Measurements from ENCODE around the gene AGMAT.

The AGMAT gene

DNA sequence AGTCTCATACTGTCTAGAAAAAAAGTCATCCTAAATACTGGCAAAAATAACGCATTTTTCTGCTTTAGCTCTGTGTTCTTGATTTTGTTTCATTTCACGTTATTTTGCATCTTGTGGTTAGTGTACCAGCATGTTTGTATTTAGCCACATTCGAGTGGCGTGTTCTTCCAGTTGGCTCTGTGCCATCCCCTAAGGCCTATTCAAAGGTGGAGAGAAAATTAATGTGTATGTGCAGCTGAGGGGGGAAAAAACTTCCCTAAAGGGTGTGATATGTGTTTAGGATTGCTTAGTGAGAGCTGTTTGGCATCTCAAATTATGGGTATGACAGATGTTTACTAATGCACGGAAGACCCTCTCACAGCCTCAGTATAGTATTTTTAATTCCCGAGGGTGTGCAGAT lies 46.1 kb downstream of the AGMAT start:
- TF ChIP-seq NFIC (IDR thresholded peaks at IDR 0.05) (no peak; the same call in 1 of the 2 replicates), TAF1 (IDR thresholded peaks at IDR 0.05; ENCODE audit: low read depth) (no peak), TEAD4 (IDR thresholded peaks at IDR 0.05) (no peak), EGR1 (IDR thresholded peaks at IDR 0.05) (no peak), YY1 (IDR thresholded peaks at IDR 0.05; ENCODE audit: low read depth) (no peak)

DNA sequence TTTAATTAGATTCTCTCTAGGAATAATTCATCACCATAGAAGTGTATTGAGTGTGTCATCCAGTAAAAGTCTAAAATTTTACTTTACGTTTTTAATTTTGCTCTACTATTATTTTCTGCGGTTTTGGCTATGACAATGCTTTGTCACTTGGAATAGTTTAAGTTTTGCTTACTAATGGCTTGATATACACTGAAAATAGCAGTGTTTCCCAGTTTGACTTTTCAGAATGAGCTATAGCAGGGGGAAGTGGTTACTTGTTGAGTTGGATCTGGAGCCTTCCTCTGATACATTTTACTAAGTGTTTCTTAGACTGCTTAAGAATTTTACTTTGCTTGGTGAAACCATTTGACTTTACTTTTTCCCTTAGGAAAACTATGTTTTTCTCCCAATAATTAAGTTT lies 53.2 kb downstream of the AGMAT start:
- TF ChIP-seq, protein P1, sequence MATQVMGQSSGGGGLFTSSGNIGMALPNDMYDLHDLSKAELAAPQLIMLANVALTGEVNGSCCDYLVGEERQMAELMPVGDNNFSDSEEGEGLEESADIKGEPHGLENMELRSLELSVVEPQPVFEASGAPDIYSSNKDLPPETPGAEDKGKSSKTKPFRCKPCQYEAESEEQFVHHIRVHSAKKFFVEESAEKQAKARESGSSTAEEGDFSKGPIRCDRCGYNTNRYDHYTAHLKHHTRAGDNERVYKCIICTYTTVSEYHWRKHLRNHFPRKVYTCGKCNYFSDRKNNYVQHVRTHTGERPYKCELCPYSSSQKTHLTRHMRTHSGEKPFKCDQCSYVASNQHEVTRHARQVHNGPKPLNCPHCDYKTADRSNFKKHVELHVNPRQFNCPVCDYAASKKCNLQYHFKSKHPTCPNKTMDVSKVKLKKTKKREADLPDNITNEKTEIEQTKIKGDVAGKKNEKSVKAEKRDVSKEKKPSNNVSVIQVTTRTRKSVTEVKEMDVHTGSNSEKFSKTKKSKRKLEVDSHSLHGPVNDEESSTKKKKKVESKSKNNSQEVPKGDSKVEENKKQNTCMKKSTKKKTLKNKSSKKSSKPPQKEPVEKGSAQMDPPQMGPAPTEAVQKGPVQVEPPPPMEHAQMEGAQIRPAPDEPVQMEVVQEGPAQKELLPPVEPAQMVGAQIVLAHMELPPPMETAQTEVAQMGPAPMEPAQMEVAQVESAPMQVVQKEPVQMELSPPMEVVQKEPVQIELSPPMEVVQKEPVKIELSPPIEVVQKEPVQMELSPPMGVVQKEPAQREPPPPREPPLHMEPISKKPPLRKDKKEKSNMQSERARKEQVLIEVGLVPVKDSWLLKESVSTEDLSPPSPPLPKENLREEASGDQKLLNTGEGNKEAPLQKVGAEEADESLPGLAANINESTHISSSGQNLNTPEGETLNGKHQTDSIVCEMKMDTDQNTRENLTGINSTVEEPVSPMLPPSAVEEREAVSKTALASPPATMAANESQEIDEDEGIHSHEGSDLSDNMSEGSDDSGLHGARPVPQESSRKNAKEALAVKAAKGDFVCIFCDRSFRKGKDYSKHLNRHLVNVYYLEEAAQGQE (IDR thresholded peaks at IDR 0.05; ENCODE audit: low read depth): no peak
- no peak for TF ChIP-seq ZBTB7A (IDR thresholded peaks at IDR 0.05; ENCODE audit: low read depth)
- TF ChIP-seq TAF1 (IDR thresholded peaks at IDR 0.05; ENCODE audit: low read depth): no peak
- TF ChIP-seq EGR1 (IDR thresholded peaks at IDR 0.05): no peak
- TF ChIP-seq CEBPB (IDR thresholded peaks at IDR 0.05): no peak
- no peak for TF ChIP-seq RAD21 (IDR thresholded peaks at IDR 0.05; ENCODE audit: low read depth)
- TF ChIP-seq, protein P2, sequence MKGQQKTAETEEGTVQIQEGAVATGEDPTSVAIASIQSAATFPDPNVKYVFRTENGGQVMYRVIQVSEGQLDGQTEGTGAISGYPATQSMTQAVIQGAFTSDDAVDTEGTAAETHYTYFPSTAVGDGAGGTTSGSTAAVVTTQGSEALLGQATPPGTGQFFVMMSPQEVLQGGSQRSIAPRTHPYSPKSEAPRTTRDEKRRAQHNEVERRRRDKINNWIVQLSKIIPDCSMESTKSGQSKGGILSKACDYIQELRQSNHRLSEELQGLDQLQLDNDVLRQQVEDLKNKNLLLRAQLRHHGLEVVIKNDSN (IDR thresholded peaks at IDR 0.05): no peak
- TF ChIP-seq CREB1 (IDR thresholded peaks at IDR 0.05; ENCODE audit: low read depth): no peak
- TF ChIP-seq NFIC (IDR thresholded peaks at IDR 0.05): no peak
- TF ChIP-seq EP300 (IDR thresholded peaks at IDR 0.05; ENCODE audit: borderline replicate concordance): no peak

DNA sequence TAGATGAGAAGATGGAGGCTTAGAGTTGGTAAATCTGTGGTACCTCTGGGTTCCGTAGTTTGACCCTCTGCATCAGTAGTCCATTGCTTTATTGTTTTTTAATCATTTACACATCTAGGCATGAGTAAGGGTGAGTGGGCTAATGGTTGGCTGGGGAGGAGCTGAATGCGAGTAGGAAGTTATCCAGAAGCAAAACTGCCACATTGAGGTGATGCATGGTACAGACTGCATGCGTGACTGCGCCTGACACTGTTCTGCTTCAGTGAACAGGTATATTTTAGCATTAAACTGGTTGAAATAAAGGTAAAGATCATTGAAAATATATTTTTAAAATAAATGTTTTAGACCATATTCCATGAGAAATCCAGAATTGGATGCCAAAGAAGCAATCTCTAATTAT lies 53.8 kb downstream of the AGMAT start:
- TF ChIP-seq TAF1 (IDR thresholded peaks at IDR 0.05; ENCODE audit: low read depth) (no peak), ZBTB7A (IDR thresholded peaks at IDR 0.05; ENCODE audit: low read depth) (no peak), RAD21 (IDR thresholded peaks at IDR 0.05; ENCODE audit: low read depth) (no peak), FOXM1 (IDR thresholded peaks at IDR 0.05; ENCODE audit: borderline replicate concordance, low read depth) (no peak), CEBPB (IDR thresholded peaks at IDR 0.05) (no peak)

DNA sequence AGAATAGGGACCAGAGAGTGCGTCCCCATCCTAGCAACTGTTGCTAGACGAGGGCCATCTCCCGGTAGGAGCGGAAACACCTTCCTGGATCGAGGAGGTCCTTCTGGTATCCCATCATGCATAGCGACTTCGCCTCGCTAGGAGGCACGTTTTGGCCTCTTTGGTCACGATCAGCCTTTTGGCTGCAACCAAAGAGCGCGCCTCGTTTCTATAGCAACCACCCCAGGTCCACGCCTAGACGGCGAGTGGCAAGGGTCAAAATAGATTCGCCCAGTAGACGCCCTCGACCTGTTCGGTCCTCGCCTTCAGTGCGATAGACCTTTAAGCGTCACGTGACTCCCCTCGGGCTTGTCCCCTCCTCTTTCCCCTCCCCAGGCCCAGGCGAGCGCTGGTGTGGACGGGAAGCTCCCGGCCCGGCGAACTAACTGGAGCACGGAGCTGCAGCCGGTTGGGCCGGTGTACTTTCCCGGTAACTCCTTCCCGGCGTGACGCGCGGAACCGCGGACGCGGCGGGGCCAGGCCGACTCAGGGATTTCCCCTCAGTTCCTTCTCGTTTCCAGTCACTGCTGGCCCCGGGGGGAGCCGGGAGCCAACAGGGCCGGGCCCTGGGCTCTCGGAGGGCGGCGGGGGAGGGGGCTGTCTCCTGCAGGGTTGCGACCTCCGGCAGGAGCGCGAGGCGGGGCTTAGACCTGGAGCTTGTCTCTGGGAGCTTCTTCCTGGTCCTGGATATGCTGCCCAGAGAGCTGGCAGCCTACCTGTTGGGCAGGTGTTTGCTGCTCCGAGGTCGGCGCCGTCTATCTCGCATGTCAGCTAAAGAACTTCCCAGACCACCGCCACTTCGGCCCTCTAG lies 58.1 kb downstream of the AGMAT start, which contains the start of gene DNAJC16:
Gene DNAJC16, plus strand, starts transcription at position 359 of the 850 bp plus-strand sequence. CDS start 2,258 bp downstream, outside the sequence.
- TF ChIP-seq, protein P3, sequence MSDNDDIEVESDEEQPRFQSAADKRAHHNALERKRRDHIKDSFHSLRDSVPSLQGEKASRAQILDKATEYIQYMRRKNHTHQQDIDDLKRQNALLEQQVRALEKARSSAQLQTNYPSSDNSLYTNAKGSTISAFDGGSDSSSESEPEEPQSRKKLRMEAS (IDR thresholded peaks at IDR 0.05): peak; percentile 90
- no peak; the same call in 1 of the 2 replicates for TF ChIP-seq NFIC (IDR thresholded peaks at IDR 0.05)
- TF ChIP-seq, protein P1 (IDR thresholded peaks at IDR 0.05; ENCODE audit: low read depth): no peak
- TF ChIP-seq CREB1 (IDR thresholded peaks at IDR 0.05; ENCODE audit: low read depth): no peak
- peak; percentile 56; the same call in 1 of the 2 replicates for TF ChIP-seq ZBTB7A (IDR thresholded peaks at IDR 0.05; ENCODE audit: low read depth)
- TF ChIP-seq EP300 (IDR thresholded peaks at IDR 0.05; ENCODE audit: borderline replicate concordance): peak; percentile 43; the same call in 1 of the 2 replicates
- TF ChIP-seq, protein P2 (IDR thresholded peaks at IDR 0.05): peak; percentile 99
- no peak for TF ChIP-seq RAD21 (IDR thresholded peaks at IDR 0.05; ENCODE audit: low read depth)
- no peak for TF ChIP-seq FOXM1 (IDR thresholded peaks at IDR 0.05; ENCODE audit: borderline replicate concordance, low read depth)
- TF ChIP-seq TAF1 (IDR thresholded peaks at IDR 0.05; ENCODE audit: low read depth): peak; percentile 94
- TF ChIP-seq TCF12 (IDR thresholded peaks at IDR 0.05; ENCODE audit: low read depth): peak; percentile 55
- peak; percentile 35; the same call in 1 of the 2 replicates for TF ChIP-seq YY1 (IDR thresholded peaks at IDR 0.05; ENCODE audit: low read depth)
- TF ChIP-seq CEBPB (IDR thresholded peaks at IDR 0.05): no peak; the same call in 1 of the 2 replicates

DNA sequence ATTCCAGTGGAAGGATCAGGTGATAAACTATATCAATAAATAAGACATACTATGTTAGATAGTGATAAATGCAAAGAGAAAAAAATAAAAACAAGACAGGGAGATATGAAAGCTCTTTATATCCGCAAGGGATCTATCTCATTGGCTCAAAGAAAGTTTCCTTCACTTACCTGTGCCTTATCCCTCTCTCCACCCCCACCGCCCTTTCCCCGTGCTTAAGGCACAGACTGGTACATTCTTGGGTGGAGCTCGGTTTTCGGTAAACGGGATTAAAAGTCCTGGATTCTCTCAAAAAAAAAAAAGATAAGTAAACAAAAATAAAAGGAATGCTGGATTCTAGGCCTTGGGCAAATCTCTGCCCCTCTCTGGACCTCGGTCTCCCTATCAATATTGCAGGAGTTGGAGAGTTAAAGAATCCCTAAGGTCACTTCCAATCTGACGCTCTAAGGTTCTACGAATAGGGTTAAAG lies 58.8 kb downstream of the AGMAT start:
- TF ChIP-seq ZBTB7A (IDR thresholded peaks at IDR 0.05; ENCODE audit: low read depth): no peak
- TF ChIP-seq CEBPB (IDR thresholded peaks at IDR 0.05): no peak
- TF ChIP-seq TEAD4 (IDR thresholded peaks at IDR 0.05): no peak
- TF ChIP-seq NFIC (IDR thresholded peaks at IDR 0.05): no peak
- TF ChIP-seq, protein P2 (IDR thresholded peaks at IDR 0.05): no peak
- TF ChIP-seq, protein P1 (IDR thresholded peaks at IDR 0.05; ENCODE audit: low read depth): no peak
- TF ChIP-seq TAF1 (IDR thresholded peaks at IDR 0.05; ENCODE audit: low read depth): no peak
- TF ChIP-seq TCF12 (IDR thresholded peaks at IDR 0.05; ENCODE audit: low read depth): no peak
- TF ChIP-seq EP300 (IDR thresholded peaks at IDR 0.05; ENCODE audit: borderline replicate concordance): no peak
- TF ChIP-seq FOXM1 (IDR thresholded peaks at IDR 0.05; ENCODE audit: borderline replicate concordance, low read depth): no peak
- no peak for TF ChIP-seq RAD21 (IDR thresholded peaks at IDR 0.05; ENCODE audit: low read depth)
- TF ChIP-seq, protein P3 (IDR thresholded peaks at IDR 0.05): no peak
- no peak for TF ChIP-seq YY1 (IDR thresholded peaks at IDR 0.05; ENCODE audit: low read depth)
- no peak for TF ChIP-seq CREB1 (IDR thresholded peaks at IDR 0.05; ENCODE audit: low read depth)
- no peak for TF ChIP-seq EGR1 (IDR thresholded peaks at IDR 0.05)

All from Ishikawa (cell line).